UCSD-AML1 (cell line): ENCODE data around the gene CCDC177.

Source experiments
- DNase-seq: peaks from one replicate; lab custom pipeline; 2025; ENCODE audit not compliant: unreplicated experiment; lab: John Stamatoyannopoulos, UW

CCDC177 gene

DNA sequence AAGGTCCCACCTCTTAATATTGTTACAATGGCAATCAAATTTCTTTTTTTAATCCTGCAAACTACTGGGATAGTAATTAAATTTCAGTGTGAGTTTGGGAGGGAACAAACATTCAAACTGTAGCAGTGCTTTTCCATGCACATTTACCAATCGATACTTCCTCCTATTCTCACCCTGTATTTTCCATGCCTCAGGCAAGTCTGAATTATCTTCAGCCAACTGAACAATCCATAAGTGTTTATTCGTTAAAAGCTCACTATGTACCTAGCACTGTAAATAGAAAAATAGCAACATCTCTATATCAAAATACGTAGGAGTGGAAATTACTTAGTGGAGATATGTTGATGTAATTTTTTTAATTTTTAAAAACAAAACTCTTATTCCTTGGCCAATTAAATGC lies 43.5 kb downstream of the CCDC177 start:
- no peak for DNase-seq

DNA sequence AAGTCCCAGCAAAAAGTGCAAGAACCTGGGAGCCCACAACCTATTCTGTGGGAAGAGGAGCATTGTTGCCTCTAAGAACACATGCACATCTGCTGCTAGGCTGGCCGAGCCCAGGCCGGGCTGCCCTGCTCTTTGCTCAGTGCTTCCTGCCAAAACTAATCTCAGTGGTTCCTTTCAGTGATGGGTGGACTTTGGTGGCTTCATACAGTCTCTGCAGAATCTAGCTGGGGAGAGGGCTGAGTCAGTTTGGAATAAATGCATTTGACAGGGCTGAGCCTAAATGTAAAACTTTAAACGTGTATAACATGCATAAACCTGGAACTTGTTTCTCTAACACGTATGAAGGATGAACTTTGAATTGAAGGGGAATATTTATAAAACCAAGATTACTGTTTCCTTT lies 44.6 kb downstream of the CCDC177 start:
- DNase-seq: no peak

- no peak for DNase-seq
These were observed 45.1 kb downstream of the CCDC177 start for GRCh38 chr14:69529563-69529962.

- DNase-seq: no peak
These were observed 45.7 kb downstream of the CCDC177 start for GRCh38 chr14:69528930-69529329.

GRCh38 chr14:69528143-69528542 lies 46.5 kb downstream of the CCDC177 start:
- DNase-seq: no peak

DNA sequence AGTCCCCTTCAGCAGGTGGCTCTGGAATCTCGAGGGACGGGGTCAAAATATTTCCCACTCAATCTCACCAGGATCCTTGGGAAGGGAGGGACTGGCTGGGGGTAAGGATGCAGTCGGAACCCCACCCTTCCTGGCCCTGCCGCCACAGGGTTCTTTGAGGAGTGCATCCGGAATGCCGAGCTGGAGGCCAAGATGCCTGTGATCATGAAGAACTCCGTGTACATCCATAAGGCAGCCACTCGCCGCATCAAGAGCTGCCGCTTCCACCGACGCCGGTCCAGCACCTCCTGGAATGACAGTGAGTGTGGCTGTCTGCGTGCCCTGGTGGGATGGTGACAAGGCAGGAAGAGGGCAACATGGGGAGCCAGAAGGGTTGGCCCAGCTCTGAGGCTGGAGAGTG lies 47.0 kb downstream of the CCDC177 start:
- no peak for DNase-seq

DNA sequence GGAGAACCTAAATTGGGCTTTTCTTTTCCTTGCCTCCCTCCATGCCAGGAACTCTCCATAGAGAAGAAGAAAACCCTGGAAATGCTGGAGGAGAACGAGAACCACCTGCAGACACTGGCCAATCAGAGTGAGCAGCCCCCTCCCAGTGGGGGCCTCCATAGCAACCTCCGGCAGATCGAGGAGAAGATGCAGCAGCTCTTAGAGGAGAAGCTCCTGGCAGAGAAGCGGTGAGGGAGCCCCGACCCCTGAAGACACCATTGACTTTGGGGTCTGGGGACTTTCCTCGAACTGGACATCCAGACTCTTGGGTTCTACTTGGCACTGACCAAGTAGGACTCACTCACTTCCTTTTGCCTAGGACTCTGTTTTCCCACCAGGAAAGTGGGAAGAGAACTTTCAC lies 48.8 kb downstream of the CCDC177 start:
- no peak for DNase-seq

- no peak for DNase-seq
These were observed 52.6 kb downstream of the CCDC177 start for GRCh38 chr14:69522026-69522425.
